GM21825 (cell line): ENCODE measurements around the gene CD5L.

Source experiments
- ATAC-seq: cut with Tn5 transposase; IDR thresholded peaks from one replicate; pipeline ENCODE4 v1.9.1; 2021; ENCODE audit warnings: mild to moderate bottlenecking, moderate library complexity; ENCODE audit not compliant: unreplicated experiment

The CD5L gene

GRCh38 chr1:157819215-157819614, 22.4 kb downstream of the CD5L start:
- ATAC-seq, result no peak

GRCh38 chr1:157813269-157813668, 28.3 kb downstream of the CD5L start:
- ATAC-seq, result no peak

- ATAC-seq, result peak; percentile 89
Measured at GRCh38 chr1:157806431-157807149, 35.0 kb downstream of the CD5L start.

GRCh38 chr1:157803851-157804250, 37.8 kb downstream of the CD5L start:
- no peak for ATAC-seq

GRCh38 chr1:157799996-157800395, 41.6 kb downstream of the CD5L start:
- ATAC-seq, result no peak

GRCh38 chr1:157798211-157798610, 43.4 kb downstream of the CD5L start:
- ATAC-seq, result no peak

- ATAC-seq, result no peak
Measured at GRCh38 chr1:157785248-157785647, 56.4 kb downstream of the CD5L start.

GRCh38 chr1:157784801-157785200, 56.8 kb downstream of the CD5L start:
- ATAC-seq, result no peak

GRCh38 chr1:157782931-157783330, 58.7 kb downstream of the CD5L start:
- no peak for ATAC-seq

GRCh38 chr1:157781048-157781447, 60.6 kb downstream of the CD5L start:
- no peak for ATAC-seq
